HEK293T (cell line): ENCODE results near the gene TMPRSS9.

ENCODE experiments used
- CTCF ChIA-PET: fragments of 350-600 bp; formaldehyde crosslinking; extraction: SDS; loops from one replicate; lab custom pipeline; 2021; ENCODE audit warnings: antibody characterized with exemption, inconsistent platforms; lab: Yijun Ruan, JAX
- POLR2A ChIA-PET: fragments of 350-600 bp; formaldehyde crosslinking; extraction: SDS; loops from one replicate; lab custom pipeline; 2020; ENCODE audit warnings: antibody characterized with exemption, inconsistent platforms; lab: Yijun Ruan, JAX
- DNase-seq: peaks from one replicate; pipeline ENCODE4 v3.0.0; 2012; ENCODE audit warnings: mixed read lengths; ENCODE audit errors: extremely low spot score
- ARNT ChIP-seq: fragments of 450-650 bp; IDR thresholded peaks from 2 replicates; pipeline ENCODE4 v1.6.1; 2017; ENCODE audit warnings: mild to moderate bottlenecking
- BHLHE40 ChIP-seq: fragments of 450-650 bp; IDR thresholded peaks from 2 replicates; pipeline ENCODE4 v1.6.1; 2016; ENCODE audit warnings: mild to moderate bottlenecking, moderate library complexity, borderline replicate concordance
- CTBP1 ChIP-seq: fragments of 450-650 bp; IDR thresholded peaks from 2 replicates; pipeline ENCODE4 v1.6.1; 2016; ENCODE audit warnings: borderline replicate concordance
- ELF4 ChIP-seq: fragments of 450-650 bp; IDR thresholded peaks from 2 replicates; pipeline ENCODE4 v1.6.1; 2017; ENCODE audit warnings: antibody characterized with exemption
- FOXA1 ChIP-seq: fragments of 450-650 bp; IDR thresholded peaks from 2 replicates; pipeline ENCODE4 v1.6.1; 2016; ENCODE audit warnings: mild to moderate bottlenecking
- FOXK2 ChIP-seq: fragments of 450-650 bp; IDR thresholded peaks from 2 replicates; pipeline ENCODE4 v1.6.1; 2016; ENCODE audit warnings: mild to moderate bottlenecking
- FOXM1 ChIP-seq: fragments of 450-650 bp; IDR thresholded peaks from 2 replicates; pipeline ENCODE4 v1.6.1; 2017; ENCODE audit warnings: mild to moderate bottlenecking, borderline replicate concordance
- HDGF ChIP-seq: fragments of 450-650 bp; IDR thresholded peaks from 2 replicates; pipeline ENCODE4 v1.6.1; 2017; ENCODE audit warnings: antibody characterized with exemption, borderline replicate concordance
- L3MBTL2 ChIP-seq: fragments of 450-650 bp; conservative IDR thresholded peaks from 2 replicates; pipeline ENCODE4 v1.6.1; 2016; ENCODE audit warnings: mild to moderate bottlenecking
- LEF1 ChIP-seq: fragments of 450-650 bp; IDR thresholded peaks from 2 replicates; pipeline ENCODE4 v1.6.1; 2017; ENCODE audit warnings: mild to moderate bottlenecking, borderline replicate concordance
- NFRKB ChIP-seq: fragments of 450-650 bp; IDR thresholded peaks from 2 replicates; pipeline ENCODE4 v1.6.1; 2016; ENCODE audit warnings: mild to moderate bottlenecking, moderate library complexity
- PKNOX1 ChIP-seq: fragments of 450-650 bp; IDR thresholded peaks from 2 replicates; pipeline ENCODE4 v1.6.1; 2016
- SP1 ChIP-seq: fragments of 450-650 bp; IDR thresholded peaks from 2 replicates; pipeline ENCODE4 v1.6.1; 2017
- SUZ12 ChIP-seq: fragments of 450-650 bp; IDR thresholded peaks from 2 replicates; pipeline ENCODE4 v1.6.1; 2016; ENCODE audit warnings: mild to moderate bottlenecking
- TARDBP ChIP-seq: fragments of 450-650 bp; IDR thresholded peaks from 2 replicates; pipeline ENCODE4 v1.6.1; 2016
- ZNF384 ChIP-seq: fragments of 450-650 bp; IDR thresholded peaks from 2 replicates; pipeline ENCODE4 v1.6.1; 2016

TMPRSS9 gene

DNA sequence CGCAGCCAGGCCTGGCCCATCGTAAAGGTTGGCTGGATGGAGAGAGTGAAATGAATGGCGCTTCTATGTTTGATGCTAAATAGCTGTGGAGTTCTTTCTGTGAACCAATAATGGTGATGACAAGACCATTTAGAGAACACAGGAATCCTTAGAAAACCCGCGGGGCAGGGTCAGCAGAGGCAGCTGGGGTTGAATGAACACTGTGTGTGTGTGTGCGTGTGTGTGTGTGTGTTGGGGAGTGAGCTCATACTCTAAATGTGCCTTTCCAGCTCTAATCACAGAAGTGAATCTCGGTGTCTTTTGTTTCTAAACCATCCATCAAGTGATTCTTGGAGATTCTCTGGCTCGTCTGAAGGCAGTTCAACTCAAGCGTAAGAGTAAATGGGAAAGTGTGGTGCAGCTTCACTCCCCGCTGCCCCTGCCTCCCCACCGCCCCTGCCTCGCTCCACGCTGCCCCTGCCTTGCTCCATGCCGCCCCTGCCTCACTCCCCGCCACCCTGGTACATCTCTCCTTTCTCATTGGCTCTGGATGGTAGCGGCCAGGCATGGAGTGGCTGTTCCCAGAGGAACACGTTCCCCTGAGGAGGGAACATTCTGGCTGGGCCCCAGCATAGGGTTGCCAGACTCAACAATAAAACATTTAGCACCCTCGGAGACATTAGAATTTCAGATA, 21.2 kb downstream of the TMPRSS9 start:
- no peak for DNase-seq
- POLR2A ChIA-PET, result no interaction called here
- CTCF ChIA-PET, result no interaction called here
- TF ChIP-seq SUZ12 (no peak), FOXM1 (no peak), SP1 (no peak)

- CTCF ChIA-PET, result interaction anchor here (1.3 kb wide), 1 partner anchor 147 kb away, joined by 3 read pairs; the partner anchor contains the start of gene PLEKHJ1
- TF ChIP-seq HDGF (no peak), FOXM1 (peak; percentile 73)
- POLR2A ChIA-PET, result interaction anchor here (2.8 kb wide), 1 partner anchor 55 kb away, joined by 10 read pairs; the partner anchor contains the start of genes LSM7 and SPPL2B
- DNase-seq, result no peak
Measured at GRCh38 chr19:2382530-2383222, 22.6 kb downstream of the TMPRSS9 start.

DNA sequence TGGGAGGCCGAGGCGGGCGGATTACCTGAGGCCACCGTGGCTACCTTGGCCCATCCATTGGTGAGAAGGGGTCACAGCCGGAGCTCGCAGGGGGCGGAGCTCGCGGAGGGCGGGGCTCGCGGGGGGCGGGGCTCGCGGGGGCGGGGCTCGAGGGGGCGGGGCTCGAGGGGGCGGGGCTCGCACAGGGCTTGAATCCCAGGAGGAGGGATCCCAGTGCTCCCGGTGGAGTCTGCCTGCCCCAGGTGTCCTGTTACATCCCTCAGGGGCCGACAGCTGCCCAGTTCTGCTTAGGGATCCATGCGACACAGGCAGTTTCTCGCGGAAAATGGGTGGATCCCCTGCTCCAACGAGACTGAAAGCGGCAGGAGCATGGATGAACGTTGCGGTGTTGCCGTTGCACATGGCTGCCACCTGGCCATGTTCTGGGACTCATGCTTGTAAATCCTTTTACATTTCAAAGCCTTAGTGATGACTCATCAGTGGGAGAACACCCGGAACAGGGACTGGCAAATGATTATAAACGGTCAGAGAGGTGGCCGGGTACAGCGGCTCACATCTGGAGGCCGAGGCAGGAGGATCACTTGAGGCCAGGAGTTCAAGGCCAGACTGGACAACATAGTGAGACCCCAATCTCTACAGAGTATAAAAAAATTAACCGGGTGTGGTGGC, 25.1 kb downstream of the TMPRSS9 start:
- ChIA-PET POLR2A (interaction anchor here (2.8 kb wide), 1 partner anchor 57 kb away, joined by 10 read pairs; the partner anchor contains the start of genes LSM7 and SPPL2B), CTCF (no interaction called here)
- DNase-seq, result peak; percentile 93
- TF ChIP-seq L3MBTL2 (peak; percentile 82), FOXK2 (no peak)

- DNase-seq, result no peak
- CTCF ChIA-PET, result no interaction called here
- POLR2A ChIA-PET, result interaction anchor here (1.4 kb wide), 1 partner anchor 60 kb away, joined by 3 read pairs; no protein-coding TSS in a partner anchor
- TF ChIP-seq FOXM1 (no peak), TARDBP (no peak), PKNOX1 (no peak), BHLHE40 (no peak), ZNF384 (no peak), FOXK2 (no peak), ARNT (no peak), HDGF (no peak), L3MBTL2 (no peak), LEF1 (no peak), CTBP1 (no peak), SUZ12 (no peak), NFRKB (no peak), ELF4 (no peak), SP1 (no peak), FOXA1 (no peak)
Measured at GRCh38 chr19:2387367-2388288, 27.6 kb downstream of the TMPRSS9 start.

DNA sequence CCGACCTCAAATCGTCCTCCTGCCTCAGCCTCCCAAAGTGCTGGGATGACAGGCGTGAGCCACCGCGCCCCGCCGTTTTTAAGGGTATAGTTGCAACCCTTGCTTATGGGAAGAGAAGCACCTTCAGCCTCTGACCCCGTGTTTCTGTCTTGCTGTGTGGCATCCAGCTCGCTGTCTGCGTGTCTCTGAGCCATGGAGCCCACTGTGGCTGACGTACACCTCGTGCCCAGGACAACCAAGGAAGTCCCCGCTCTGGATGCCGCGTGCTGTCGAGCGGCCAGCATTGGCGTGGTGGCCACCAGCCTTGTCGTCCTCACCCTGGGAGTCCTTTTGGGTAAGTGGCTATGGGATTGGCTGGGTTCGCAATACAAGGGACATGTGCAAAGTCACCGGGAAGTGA, 29.5 kb downstream of the TMPRSS9 start:
- POLR2A ChIA-PET, result interaction anchor here (0.9 kb wide), 1 partner anchor 62 kb away, joined by 3 read pairs; no protein-coding TSS in a partner anchor
- DNase-seq, result no peak
- CTCF ChIA-PET, result interaction anchor here (0.6 kb wide), 1 partner anchor 224 kb away, joined by 5 read pairs; no protein-coding TSS in a partner anchor
- TF ChIP-seq FOXA1 (no peak), SP1 (no peak), FOXM1 (no peak), TARDBP (no peak), ARNT (no peak), SUZ12 (no peak), ZNF384 (no peak), LEF1 (no peak)

DNA sequence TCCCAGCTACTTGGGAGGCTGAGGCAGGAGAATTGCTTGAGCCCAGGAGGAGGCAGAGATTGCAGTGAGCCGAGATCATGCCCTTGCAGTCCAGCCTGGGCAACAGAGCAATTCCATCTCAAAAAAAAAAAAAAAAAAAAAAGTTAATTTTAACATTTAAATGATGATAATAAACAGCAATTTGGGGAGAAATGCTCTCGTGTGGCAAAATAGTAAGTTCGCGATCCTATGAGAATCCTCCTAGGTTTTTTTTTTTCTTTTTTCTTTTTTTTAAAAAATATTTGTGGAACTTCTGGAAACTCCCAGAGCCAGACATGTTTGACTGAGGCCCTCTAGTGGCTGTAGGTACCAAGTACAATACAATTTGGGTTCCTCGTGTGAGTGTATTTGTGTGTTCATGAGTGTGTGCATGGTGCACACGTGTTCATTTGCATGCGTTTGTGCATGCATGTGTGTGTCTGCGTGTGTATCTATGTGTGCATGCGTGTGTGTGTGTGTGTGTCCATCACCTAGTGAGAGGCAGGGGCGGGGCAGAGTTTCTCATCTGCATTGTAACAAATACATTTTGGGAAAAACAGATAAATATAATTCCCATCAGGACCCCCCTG, 31.2 kb downstream of the TMPRSS9 start:
- ChIA-PET POLR2A (no interaction called here), CTCF (interaction anchor here (0.6 kb wide), 1 partner anchor 26 kb away, joined by 4 read pairs; no protein-coding TSS in a partner anchor)
- TF ChIP-seq HDGF (no peak), CTBP1 (no peak), ZNF384 (peak; percentile 96), PKNOX1 (no peak), FOXK2 (no peak), ELF4 (no peak), L3MBTL2 (peak; percentile 32; the same call in 1 of the 2 replicates), ARNT (no peak), FOXA1 (no peak)
- DNase-seq, result peak; percentile 59
